OCI-LY7 (cell line): ENCODE results near the gene MAP3K3. TPM values are rescaled to one million over a fixed set of nuclear protein-coding genes. Genes with fewer than 3 reads are reported as not detected.

Source experiments
- BruUV-seq: library from RNA; stranded (reverse); fragments of 400-500 nt; replicated peaks from 2 replicates; lab custom pipeline; 2021; lab: Mats Ljungman, UMichigan
- CTCF ChIA-PET: fragments of 300-600 bp; sonication (Branson Sonifier 250); formaldehyde crosslinking; loops from one replicate; lab custom pipeline; 2022; ENCODE audit warnings: antibody characterized with exemption; ENCODE audit not compliant: unreplicated experiment; lab: Charles Lee
- POLR2A ChIA-PET: fragments of 300-600 bp; sonication (Branson Sonifier 250); formaldehyde crosslinking; loops from one replicate; lab custom pipeline; 2022; ENCODE audit warnings: antibody characterized with exemption; lab: Charles Lee
- DNase-seq: peaks from one replicate; pipeline ENCODE4 v3.0.0-alpha.2; 2015; ENCODE audit warnings: low spot score
- H2AFZ ChIP-seq: fragments of 200-600 bp; sonication (generic), shearing (Covaris generic); 2 replicates; pipeline ENCODE4 v1.6.1; 2014; ENCODE audit warnings: mild to moderate bottlenecking, antibody characterized with exemption, low read length, moderate library complexity
- H3K27ac ChIP-seq: fragments of 200-600 bp; sonication (generic); 2 replicates; pipeline ENCODE4 v1.5.1; 2014; ENCODE audit warnings: mixed run types, low read depth, mild to moderate bottlenecking, moderate library complexity, low read length, inconsistent platforms; ENCODE audit not compliant: poor library complexity, severe bottlenecking
- H3K36me3 ChIP-seq: fragments of 200-600 bp; sonication (generic); 2 replicates; pipeline ENCODE4 v1.6.1; 2014; ENCODE audit warnings: mild to moderate bottlenecking, antibody characterized with exemption, low read length, moderate library complexity, mixed read lengths; ENCODE audit not compliant: insufficient read depth
- H3K4me1 ChIP-seq: fragments of 200-600 bp; sonication (generic); 2 replicates; pipeline ENCODE4 v1.5.1; 2014; ENCODE audit warnings: mild to moderate bottlenecking, low read length; ENCODE audit not compliant: insufficient read depth, poor library complexity, severe bottlenecking
- H3K4me2 ChIP-seq: fragments of 200-600 bp; sonication (generic); 2 replicates; pipeline ENCODE4 v1.6.1; 2014; ENCODE audit warnings: mild to moderate bottlenecking, low read length
- H3K4me3 ChIP-seq: fragments of 200-600 bp; sonication (generic); 2 replicates; pipeline ENCODE4 v1.5.1; 2014; ENCODE audit warnings: mild to moderate bottlenecking, low read depth, low read length; ENCODE audit not compliant: poor library complexity, severe bottlenecking
- H3K79me2 ChIP-seq: fragments of 200-600 bp; sonication (generic); 2 replicates; pipeline ENCODE4 v1.6.1; 2016; ENCODE audit warnings: low read depth, mild to moderate bottlenecking, low read length, moderate library complexity, mixed read lengths; ENCODE audit not compliant: insufficient read depth
- H3K9me2 ChIP-seq: fragments of 200-600 bp; sonication (generic); 2 replicates; pipeline ENCODE4 v1.6.1; 2016; ENCODE audit warnings: mild to moderate bottlenecking, low read length, mixed read lengths; ENCODE audit not compliant: insufficient read depth
- H3K9me3 ChIP-seq: fragments of 200-600 bp; sonication (generic); 2 replicates; pipeline ENCODE4 v1.6.1; 2014; ENCODE audit warnings: mild to moderate bottlenecking, mixed run types, low read length, mixed read lengths
- H4K20me1 ChIP-seq: fragments of 200-600 bp; sonication (generic); 2 replicates; pipeline ENCODE4 v1.6.1; 2014; ENCODE audit warnings: mild to moderate bottlenecking, antibody characterized with exemption, low read length, moderate library complexity, mixed read lengths; ENCODE audit not compliant: insufficient read depth
- CTCF ChIP-seq: fragments of 200-600 bp; sonication (generic); conservative IDR thresholded peaks from 2 replicates; pipeline ENCODE4 v1.5.1; 2014; ENCODE audit warnings: mild to moderate bottlenecking, antibody characterized with exemption, low read length, moderate library complexity, mixed read lengths
- EZH2phosphoT487 ChIP-seq: fragments of 200-600 bp; sonication (generic); IDR thresholded peaks from 2 replicates; pipeline ENCODE4 v1.6.1; 2018; ENCODE audit warnings: low read depth, borderline replicate concordance, mild to moderate bottlenecking, mixed run types, antibody characterized with exemption, low read length, moderate library complexity, mixed read lengths
- intact Hi-C: fragments of 100-400 bp; cut with micrococcal nuclease; formaldehyde crosslinking; loops from one replicate; pipeline ENCODE4 v1.10.0; 2022; ENCODE audit not compliant: unreplicated experiment
- total RNA-seq, 2 experiments: library from RNA; depleted of rRNA in 1 of 2; stranded (reverse); fragments of >200 nt in 1 of 2; shearing (Covaris generic) in 1 of 2; gene quantifications; 2 replicates each; pipeline ENCODE4 v1.2.3, GENCODE V29; 2014 to 2022

Gene MAP3K3
- total RNA-seq, 2 experiments from 2014 or later, result 26.0 to 29.0 TPM

DNA sequence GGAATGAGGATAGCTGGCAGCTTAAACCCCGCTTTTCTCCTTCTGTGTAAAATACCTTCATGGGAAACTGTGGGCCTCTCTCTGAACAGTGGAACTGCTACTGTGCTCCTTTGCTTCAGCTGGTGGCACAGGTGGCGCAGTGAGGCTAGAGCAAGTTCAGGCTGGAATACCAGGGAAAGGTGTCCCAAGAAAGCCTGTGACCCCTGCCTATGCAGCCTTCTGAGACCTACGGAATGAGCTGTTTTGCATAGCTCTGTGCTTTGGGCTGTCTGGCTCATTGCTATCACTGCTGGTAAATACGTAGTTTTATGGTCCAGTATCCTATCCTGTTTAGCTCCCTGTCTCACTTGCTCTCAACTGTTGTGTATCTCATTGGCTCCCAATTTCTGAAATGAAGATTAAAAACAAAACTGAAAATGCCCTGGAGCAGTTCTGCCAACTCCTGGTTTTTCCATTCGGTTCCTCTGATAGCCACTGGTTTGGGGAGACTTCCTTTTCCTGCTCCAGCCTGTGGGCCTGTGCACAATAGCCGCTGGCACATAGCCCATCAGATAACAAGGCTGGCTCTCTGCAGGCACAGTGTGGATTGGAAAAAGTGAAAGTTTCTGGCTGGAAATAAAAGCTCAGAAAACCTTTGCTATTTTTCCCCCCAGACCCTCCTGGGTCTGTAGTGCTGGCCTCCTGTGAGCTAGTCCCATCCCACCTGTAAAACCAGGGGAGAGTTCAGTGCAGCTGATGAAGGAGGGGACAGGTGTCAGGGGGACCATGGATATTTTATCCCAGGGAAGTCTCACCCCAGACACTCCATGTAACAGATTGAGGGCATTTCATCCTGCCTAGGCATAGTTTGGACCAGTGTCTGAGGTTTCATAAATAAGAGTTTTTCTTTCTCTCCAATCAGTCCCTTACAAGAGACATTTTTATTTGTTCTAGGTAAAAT lies 53.7 kb downstream of the MAP3K3 start:
- H4K20me1 ChIP-seq, result no peaks in the 10 kb centered on the region
- H3K4me2 ChIP-seq, result no peak overlapping the region
- H3K9me3 ChIP-seq, result no peaks in the 10 kb centered on the region
- DNase-seq, result no peak
- no peak overlapping the region for H3K27ac ChIP-seq
- H3K4me3 ChIP-seq, result no peak overlapping the region
- intact Hi-C loops, result no loop called here
- no peaks in the 10 kb centered on the region for H3K4me1 ChIP-seq
- TF ChIP-seq CTCF (no peak), EZH2phosphoT487 (no peak)
- BruUV-seq, result no TSS peak
- no peak overlapping the region for H2AFZ ChIP-seq
- ChIA-PET POLR2A (interaction anchor here (1.4 to 1.9 kb wide), 2 partner anchors 10 to 15 kb away, joined by 4 to 14 read pairs; no protein-coding TSS in a partner anchor), CTCF (no interaction called here)
- no peaks in the 10 kb centered on the region; the same call in 1 of the 2 replicates for H3K36me3 ChIP-seq
- H3K9me2 ChIP-seq, result no peaks in the 10 kb centered on the region
- no peaks in the 10 kb centered on the region for H3K79me2 ChIP-seq

DNA sequence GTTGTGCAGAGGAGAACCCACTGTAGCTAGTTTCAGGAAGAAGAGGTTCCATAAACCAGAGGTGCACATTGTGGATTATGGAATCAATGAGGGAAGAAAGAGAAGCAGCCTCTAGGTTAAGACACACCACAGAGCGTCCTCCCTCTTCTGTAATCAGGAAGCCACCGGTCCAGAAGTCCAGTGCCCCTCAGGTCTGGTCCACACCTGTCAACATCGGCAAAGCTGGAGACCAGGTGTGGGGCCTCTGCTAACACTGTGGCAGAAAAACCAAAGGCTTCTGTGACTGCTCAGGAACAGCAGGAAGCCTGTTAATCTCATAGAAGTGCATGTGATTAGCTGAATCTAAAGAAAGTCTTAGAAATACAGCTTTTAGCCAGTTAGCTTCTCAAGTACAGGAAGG lies 54.4 kb downstream of the MAP3K3 start:
- POLR2A ChIA-PET, result interaction anchor here (1.3 to 1.4 kb wide), 2 partner anchors 11 to 15 kb away, joined by 4 read pairs; no protein-coding TSS in a partner anchor
- H3K27ac ChIP-seq, result no peak overlapping the region
- intact Hi-C loops, result no loop called here
- H4K20me1 ChIP-seq, result no peaks in the 10 kb centered on the region
- no peaks in the 10 kb centered on the region for H3K79me2 ChIP-seq
- H3K9me2 ChIP-seq, result no peaks in the 10 kb centered on the region
- CTCF ChIA-PET, result no interaction called here
- no peaks in the 10 kb centered on the region for H3K9me3 ChIP-seq
- no peak overlapping the region for H3K4me2 ChIP-seq
- no peak overlapping the region for H3K4me3 ChIP-seq
- no peaks in the 10 kb centered on the region for H3K4me1 ChIP-seq
- H3K36me3 ChIP-seq, result peaks cover 2% of the 10 kb centered on the region
- no peak for DNase-seq
- no peak overlapping the region for H2AFZ ChIP-seq
- TF ChIP-seq EZH2phosphoT487 (no peak), CTCF (no peak)
- BruUV-seq, result no TSS peak
